K562 (cell line): Measurements from ENCODE around the gene BAIAP3. TPM values are rescaled to one million over a fixed set of nuclear protein-coding genes. Genes with fewer than 3 reads are reported as not detected.

Source experiments
- ADNP ChIP-seq: fragments of 200-800 bp; sonication (Bioruptor generic); IDR thresholded peaks from 2 replicates; pipeline ENCODE4 v1.6.1; 2016; ENCODE audit warnings: missing genetic modification characterization, missing compliant biosample characterization
- E4F1 ChIP-seq: fragments of 250-450 bp; sonication (Bioruptor Pico); IDR thresholded peaks from 2 replicates; pipeline ENCODE4 v1.5.0; 2021; ENCODE audit warnings: mild to moderate bottlenecking, borderline replicate concordance
- ESRRA ChIP-seq: fragments of 450-650 bp; IDR thresholded peaks from 2 replicates; pipeline ENCODE4 v1.6.1; 2014; ENCODE audit warnings: low read depth, mild to moderate bottlenecking, moderate library complexity, borderline replicate concordance
- ETV5 ChIP-seq: sonication (generic); formaldehyde crosslinking; IDR thresholded peaks from 2 replicates; pipeline ENCODE4 v1.4.0; 2020; ENCODE audit warnings: low read depth, mild to moderate bottlenecking, missing genetic modification reagents
- GATAD2A ChIP-seq: fragments of 450-650 bp; IDR thresholded peaks from 2 replicates; pipeline ENCODE4 v1.6.1; 2017
- GATAD2B ChIP-seq: fragments of 450-650 bp; IDR thresholded peaks from 2 replicates; pipeline ENCODE4 v1.6.1; 2017; ENCODE audit warnings: mild to moderate bottlenecking, borderline replicate concordance
- KAT2B ChIP-seq: IDR thresholded peaks from one replicate; pipeline ENCODE4 v1.6.1; 2012; ENCODE audit warnings: low read depth, mild to moderate bottlenecking, control low read depth, inconsistent platforms, low read length, moderate library complexity
- POLR2G ChIP-seq: fragments of 200-400 bp; formaldehyde crosslinking; IDR thresholded peaks from 2 replicates; pipeline ENCODE4 v1.6.1; 2017; ENCODE audit warnings: low read depth, mild to moderate bottlenecking, antibody characterized with exemption, low read length, moderate library complexity
- RBM14 ChIP-seq: fragments of 200-400 bp; formaldehyde crosslinking; IDR thresholded peaks from 2 replicates; pipeline ENCODE4 v1.6.1; 2018; ENCODE audit warnings: low read depth, mild to moderate bottlenecking, low read length, moderate library complexity, borderline replicate concordance; ENCODE audit not compliant: insufficient read depth
- THRB ChIP-seq: fragments of 450-650 bp; formaldehyde crosslinking; conservative IDR thresholded peaks from 2 replicates; pipeline ENCODE4 v1.4.0; 2022; ENCODE audit warnings: mild to moderate bottlenecking, missing genetic modification characterization
- ZKSCAN3 ChIP-seq: fragments of 250-450 bp; sonication (Bioruptor Pico); IDR thresholded peaks from 2 replicates; pipeline ENCODE4 v1.4.0; 2020
- ZNF197 ChIP-seq: fragments of 200-800 bp; sonication (Bioruptor generic); IDR thresholded peaks from 2 replicates; pipeline ENCODE4 v1.6.1; 2016; ENCODE audit warnings: low read depth, missing genetic modification characterization, missing compliant biosample characterization
- ZNF318 ChIP-seq, 2 experiments: fragments of 450-650 bp; IDR thresholded peaks; 2 replicates each; pipeline ENCODE4 v1.6.1; 2016; ENCODE audit warnings: mild to moderate bottlenecking in 2 of 2, borderline replicate concordance in 1 of 2, low read depth in 1 of 2, moderate library complexity in 1 of 2
- ZNF764 ChIP-seq: fragments of 250-450 bp; sonication (Bioruptor Pico); IDR thresholded peaks from 2 replicates; pipeline ENCODE4 v1.4.0; 2020; ENCODE audit warnings: low read depth, mild to moderate bottlenecking, moderate library complexity
- polyA plus RNA-seq, 8 experiments: library from polyadenylated mRNA; depleted of rRNA in 4 of 8; stranded (reverse) in 5 of 8; unstranded in 3 of 8; fragments of >200 nt; fragmentation: Nextera tagmentation in 2 of 8; fragmentation: Illumina TruSeq in 1 of 8; extraction: Ambion mirVana in 2 of 8; extraction: Trizol in 1 of 8; gene quantifications; 2 replicates each; pipeline versions ENCODE4 v1.2.1 to v1.2.3, GENCODE V29; 2011 to 2014; ENCODE audit warnings: inconsistent platforms in 1 of 8, missing spikeins in 1 of 8
- total RNA-seq, 7 experiments: library from RNA; depleted of rRNA in 6 of 7; stranded (reverse); fragments of >200 nt in 6 of 7; fragmentation: Illumina TruSeq in 2 of 7; extraction: Trizol in 2 of 7; gene quantifications; 2 replicates each; pipeline versions ENCODE4 v1.2.1 to v1.2.3, GENCODE V29; 2011 to 2021; ENCODE audit warnings: low replicate concordance in 1 of 7

The BAIAP3 gene
- total and polyA plus RNA-seq, 9 of the 15 experiments (the other 6 are each of a cell fraction or from before 2014, with no cell fraction given): 0.03 to 4.5 (median 0.57) TPM; not detected in 1

- TF ChIP-seq E4F1 (CRISPR knock-in tag) (no peak), ZKSCAN3 (CRISPR knock-in tag) (no peak), ADNP (tag) (peak; percentile 98), ZNF197 (CRISPR knock-in tag) (peak; percentile 70; the same call in 1 of the 2 replicates), ESRRA (peak; percentile 99), RBM14 (no peak), GATAD2A (peak; percentile 42; the same call in 1 of the 2 replicates), THRB (CRISPR knock-in tag) (peak; percentile 78; the same call in 1 of the 2 replicates), ZNF764 (CRISPR knock-in tag) (no peak), POLR2G (peak; percentile 88), KAT2B (no peak), GATAD2B (peak; percentile 91; the same call in 1 of the 2 replicates), ETV5 (CRISPR knock-in tag) (0 out of 2 replicates have a peak, but pooled peaks have one; percentile 52), ZNF318 (IDR thresholded peaks at IDR 0.05; ENCODE audit: borderline replicate concordance in 1 of 2, low read depth in 1 of 2) (peak in 1 of 2 experiments; percentile 90; a peak in 2 of 4 replicates)
Observed at GRCh38 chr16:1308036-1308976, 25.1 kb upstream of the BAIAP3 start (continued).
